ENCODE measurements around the gene ATXN1. TPM values are rescaled to one million over a fixed set of nuclear protein-coding genes. Genes with fewer than 3 reads are reported as not detected.

The ATXN1 gene
- polyA plus RNA-seq, 2 of the 4 experiments (the other 2 are of a cell fraction) = 2.9 to 8.3 TPM

GRCh38 chr6:16510245-16510644 is 251.0 kb downstream of the ATXN1 start:
- WGBS (ENCODE audit: missing lambda C conversion rate) = 60% methylated on average over 2 of the region's 2 CpGs
- POLR2A ChIA-PET = no interaction called here
- no peak for DNase-seq (ENCODE audit: low read depth in 1 of 2, low spot score in 1 of 2)
- CTCF ChIA-PET = interaction anchor here (0.7 to 4.3 kb wide), 18 partner anchors 12 to 576 kb away, joined by 3 to 24 read pairs (median 4); no protein-coding TSS in a partner anchor
- no peak for ATAC-seq
- TF ChIP-seq CBX8 (IDR thresholded peaks at IDR 0.05) (no peak), RAD21 (conservative IDR thresholded peaks at IDR 0.05 in 1 of 2, IDR thresholded peaks at IDR 0.05 in 1 of 2) (no peak), EHF (CRISPR knock-in tag; IDR thresholded peaks at IDR 0.05) (no peak), MYC (IDR thresholded peaks at IDR 0.05; ENCODE audit: borderline replicate concordance, low read length) (no peak), EP300 (IDR thresholded peaks at IDR 0.05) (no peak), ZFP36 (IDR thresholded peaks at IDR 0.05; ENCODE audit: borderline replicate concordance, partially characterized antibody) (no peak), HOXB5 (CRISPR knock-in tag; IDR thresholded peaks at IDR 0.05) (no peak), SMC3 (IDR thresholded peaks at IDR 0.05) (no peak)
- TF ChIP-seq, protein P1, sequence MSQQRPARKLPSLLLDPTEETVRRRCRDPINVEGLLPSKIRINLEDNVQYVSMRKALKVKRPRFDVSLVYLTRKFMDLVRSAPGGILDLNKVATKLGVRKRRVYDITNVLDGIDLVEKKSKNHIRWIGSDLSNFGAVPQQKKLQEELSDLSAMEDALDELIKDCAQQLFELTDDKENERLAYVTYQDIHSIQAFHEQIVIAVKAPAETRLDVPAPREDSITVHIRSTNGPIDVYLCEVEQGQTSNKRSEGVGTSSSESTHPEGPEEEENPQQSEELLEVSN (IDR thresholded peaks at IDR 0.05; ENCODE audit: borderline replicate concordance, low read depth) = no peak
- Histone ChIP-seq H3K4me2 (no peak overlapping the region), H3K4me3 (no peak overlapping the region), H3K27ac (no peak overlapping the region), H3K9me3 (no peaks in the 10 kb centered on the region), H3K4me1 (no peaks in the 10 kb centered on the region; the same call in 2 of the 3 replicates)
- FAIRE-seq = no peak

GRCh38 chr6:16508959-16509358 is 252.3 kb downstream of the ATXN1 start:
- ATAC-seq (no peak), DNase-seq (ENCODE audit: low read depth in 1 of 2, low spot score in 1 of 2) (no peak), FAIRE-seq (no peak)
- POLR2A ChIA-PET = no interaction called here
- Histone ChIP-seq H3K4me3 (no peak overlapping the region), H3K27ac (no peak overlapping the region), H3K4me1 (no peaks in the 10 kb centered on the region), H3K4me2 (no peak overlapping the region), H3K9me3 (no peaks in the 10 kb centered on the region)
- TF ChIP-seq, protein P2, sequence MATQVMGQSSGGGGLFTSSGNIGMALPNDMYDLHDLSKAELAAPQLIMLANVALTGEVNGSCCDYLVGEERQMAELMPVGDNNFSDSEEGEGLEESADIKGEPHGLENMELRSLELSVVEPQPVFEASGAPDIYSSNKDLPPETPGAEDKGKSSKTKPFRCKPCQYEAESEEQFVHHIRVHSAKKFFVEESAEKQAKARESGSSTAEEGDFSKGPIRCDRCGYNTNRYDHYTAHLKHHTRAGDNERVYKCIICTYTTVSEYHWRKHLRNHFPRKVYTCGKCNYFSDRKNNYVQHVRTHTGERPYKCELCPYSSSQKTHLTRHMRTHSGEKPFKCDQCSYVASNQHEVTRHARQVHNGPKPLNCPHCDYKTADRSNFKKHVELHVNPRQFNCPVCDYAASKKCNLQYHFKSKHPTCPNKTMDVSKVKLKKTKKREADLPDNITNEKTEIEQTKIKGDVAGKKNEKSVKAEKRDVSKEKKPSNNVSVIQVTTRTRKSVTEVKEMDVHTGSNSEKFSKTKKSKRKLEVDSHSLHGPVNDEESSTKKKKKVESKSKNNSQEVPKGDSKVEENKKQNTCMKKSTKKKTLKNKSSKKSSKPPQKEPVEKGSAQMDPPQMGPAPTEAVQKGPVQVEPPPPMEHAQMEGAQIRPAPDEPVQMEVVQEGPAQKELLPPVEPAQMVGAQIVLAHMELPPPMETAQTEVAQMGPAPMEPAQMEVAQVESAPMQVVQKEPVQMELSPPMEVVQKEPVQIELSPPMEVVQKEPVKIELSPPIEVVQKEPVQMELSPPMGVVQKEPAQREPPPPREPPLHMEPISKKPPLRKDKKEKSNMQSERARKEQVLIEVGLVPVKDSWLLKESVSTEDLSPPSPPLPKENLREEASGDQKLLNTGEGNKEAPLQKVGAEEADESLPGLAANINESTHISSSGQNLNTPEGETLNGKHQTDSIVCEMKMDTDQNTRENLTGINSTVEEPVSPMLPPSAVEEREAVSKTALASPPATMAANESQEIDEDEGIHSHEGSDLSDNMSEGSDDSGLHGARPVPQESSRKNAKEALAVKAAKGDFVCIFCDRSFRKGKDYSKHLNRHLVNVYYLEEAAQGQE (IDR thresholded peaks at IDR 0.05) = no peak
- no peak for TF ChIP-seq TFCP2L1 (CRISPR knock-in tag; IDR thresholded peaks at IDR 0.05)
- TF ChIP-seq, protein P3, sequence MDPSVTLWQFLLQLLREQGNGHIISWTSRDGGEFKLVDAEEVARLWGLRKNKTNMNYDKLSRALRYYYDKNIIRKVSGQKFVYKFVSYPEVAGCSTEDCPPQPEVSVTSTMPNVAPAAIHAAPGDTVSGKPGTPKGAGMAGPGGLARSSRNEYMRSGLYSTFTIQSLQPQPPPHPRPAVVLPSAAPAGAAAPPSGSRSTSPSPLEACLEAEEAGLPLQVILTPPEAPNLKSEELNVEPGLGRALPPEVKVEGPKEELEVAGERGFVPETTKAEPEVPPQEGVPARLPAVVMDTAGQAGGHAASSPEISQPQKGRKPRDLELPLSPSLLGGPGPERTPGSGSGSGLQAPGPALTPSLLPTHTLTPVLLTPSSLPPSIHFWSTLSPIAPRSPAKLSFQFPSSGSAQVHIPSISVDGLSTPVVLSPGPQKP (IDR thresholded peaks at IDR 0.05; ENCODE audit: low read depth, low read length) = no peak
- TF ChIP-seq TP53 (CRISPR knock-in tag; IDR thresholded peaks at IDR 0.05) = no peak
- no peak for TF ChIP-seq RFX5 (IDR thresholded peaks at IDR 0.05)
- TF ChIP-seq CHD2 (IDR thresholded peaks at IDR 0.05; ENCODE audit: low read length, partially characterized antibody) = no peak
- TF ChIP-seq, protein P1 (IDR thresholded peaks at IDR 0.05; ENCODE audit: borderline replicate concordance, low read depth) = no peak
- CTCF ChIA-PET = no interaction called here
- 50% methylated on average over 1 of the region's 1 CpG for WGBS (ENCODE audit: missing lambda C conversion rate)

- H3K27ac ChIP-seq = no peak overlapping the region
- H3K4me3 ChIP-seq = no peak overlapping the region
- TF ChIP-seq FOSL2 (IDR thresholded peaks at IDR 0.05) = no peak
- TF ChIP-seq FOSL2 (CRISPR knock-in tag; IDR thresholded peaks at IDR 0.05) = peak; percentile 10; the same call in 1 of the 2 replicates
- TF ChIP-seq, protein P4, sequence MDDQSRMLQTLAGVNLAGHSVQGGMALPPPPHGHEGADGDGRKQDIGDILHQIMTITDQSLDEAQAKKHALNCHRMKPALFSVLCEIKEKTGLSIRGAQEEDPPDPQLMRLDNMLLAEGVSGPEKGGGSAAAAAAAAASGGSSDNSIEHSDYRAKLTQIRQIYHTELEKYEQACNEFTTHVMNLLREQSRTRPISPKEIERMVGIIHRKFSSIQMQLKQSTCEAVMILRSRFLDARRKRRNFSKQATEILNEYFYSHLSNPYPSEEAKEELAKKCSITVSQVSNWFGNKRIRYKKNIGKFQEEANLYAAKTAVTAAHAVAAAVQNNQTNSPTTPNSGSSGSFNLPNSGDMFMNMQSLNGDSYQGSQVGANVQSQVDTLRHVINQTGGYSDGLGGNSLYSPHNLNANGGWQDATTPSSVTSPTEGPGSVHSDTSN (IDR thresholded peaks at IDR 0.05) = no peak
- no peak for TF ChIP-seq PHF8 (IDR thresholded peaks at IDR 0.05; ENCODE audit: borderline replicate concordance, low read depth)
- TF ChIP-seq RFX5 (IDR thresholded peaks at IDR 0.05) = no peak
- no peak for TF ChIP-seq KDM1A (IDR thresholded peaks at IDR 0.05; ENCODE audit: low read depth)
- ChIA-PET POLR2A (no interaction called here), CTCF (interaction anchor here (0.9 kb wide), 1 partner anchor 158 kb away, joined by 3 read pairs; no protein-coding TSS in a partner anchor)
- FAIRE-seq (no peak), DNase-seq (ENCODE audit: low read depth in 1 of 2, low spot score in 1 of 2) (no peak), ATAC-seq (no peak)
- 87% methylated on average over 9 of the region's 9 CpGs for WGBS (ENCODE audit: missing lambda C conversion rate)
- no peaks in the 10 kb centered on the region for H3K9me3 ChIP-seq
- no peak overlapping the region for H3K4me2 ChIP-seq
- no peaks in the 10 kb centered on the region for H3K4me1 ChIP-seq
These were observed 255.4 kb downstream of the ATXN1 start for GRCh38 chr6:16505711-16506357.
